WTC11 (cell line): ENCODE measurements around the gene ZC3H7B.

Experiments used
- CTCF ChIP-seq: fragments of 200-600 bp; IDR thresholded peaks from 2 replicates; pipeline ENCODE4 v1.8.0; 2022; ENCODE audit warnings: antibody characterized with exemption
- TEAD1 ChIP-seq: sonication (generic); formaldehyde crosslinking; IDR thresholded peaks from 2 replicates; pipeline ENCODE4 v1.8.0; 2022; ENCODE audit warnings: mild to moderate bottlenecking, missing genetic modification reagents

DNA sequence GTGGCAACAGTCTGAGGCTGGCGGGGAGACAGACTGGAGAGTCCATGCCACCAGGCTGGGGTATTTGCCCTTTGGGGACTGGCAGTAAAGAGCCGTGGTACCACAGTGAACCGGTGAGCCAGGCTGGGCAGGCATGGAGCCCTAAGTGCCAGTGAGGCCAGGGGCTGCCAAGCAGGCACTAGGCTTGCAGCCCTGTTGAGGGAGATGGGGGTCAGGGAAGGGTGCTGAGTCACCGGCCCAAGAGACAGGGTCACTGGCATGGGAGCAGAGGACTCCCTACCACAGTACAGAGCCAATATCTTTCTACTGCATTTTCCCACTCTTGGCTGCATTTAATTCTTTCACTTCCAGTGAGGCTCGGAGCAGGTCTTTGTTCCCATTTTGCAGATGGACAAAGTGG, 49.7 kb downstream of the ZC3H7B start:
- TF ChIP-seq TEAD1 (CRISPR knock-in tag) (no peak), CTCF (no peak)
